Measurements from ENCODE around the gene IFITM1. TPM values are rescaled to one million over a fixed set of nuclear protein-coding genes. Genes with fewer than 3 reads are reported as not detected.
"Not testable (repeated sequence)": the region's sequence is repeated elsewhere in the genome, so short reads cannot be mapped to it uniquely, and the experiment has no call there.

Gene IFITM1
- 10 to 100 TPM; 70.7 to 75.9 TPM for total RNA-seq
- polyA plus RNA-seq = 2,153 TPM

DNA sequence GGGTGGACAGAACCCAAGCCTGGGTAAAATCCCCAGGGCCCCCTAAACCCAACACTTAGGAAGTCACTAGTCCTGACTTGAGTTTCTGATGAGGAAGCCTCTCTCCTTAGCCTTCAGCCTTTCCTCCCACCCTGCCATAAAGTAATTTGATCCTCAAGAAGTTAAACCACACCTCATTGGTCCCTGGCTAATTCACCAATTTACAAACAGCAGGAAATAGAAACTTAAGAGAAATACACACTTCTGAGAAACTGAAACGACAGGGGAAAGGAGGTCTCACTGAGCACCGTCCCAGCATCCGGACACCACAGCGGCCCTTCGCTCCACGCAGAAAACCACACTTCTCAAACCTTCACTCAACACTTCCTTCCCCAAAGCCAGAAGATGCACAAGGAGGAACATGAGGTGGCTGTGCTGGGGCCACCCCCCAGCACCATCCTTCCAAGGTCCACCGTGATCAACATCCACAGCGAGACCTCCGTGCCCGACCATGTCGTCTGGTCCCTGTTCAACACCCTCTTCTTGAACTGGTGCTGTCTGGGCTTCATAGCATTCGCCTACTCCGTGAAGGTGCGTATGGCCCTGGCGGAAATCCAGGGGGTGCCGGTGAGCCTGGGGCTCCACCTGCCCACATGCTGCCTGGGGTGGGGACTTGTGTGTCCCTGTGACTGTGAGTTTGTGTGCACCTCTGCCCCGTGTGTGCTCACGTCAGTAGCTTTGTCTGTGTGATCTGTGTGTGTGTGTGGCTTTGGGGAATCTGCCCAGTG is at the start of gene IFITM1:
IFITM1 (plus strand) TSS at position 254 of the 767 bp plus-strand sequence; CDS start at position 385, 131 bp downstream.
- H3K36me3 Mint-ChIP-seq = peaks cover 7 to 30% (median 13%) of the 10 kb centered on the region in 3 donors
- ChIA-PET CTCF (no interaction called here), POLR2A (interaction anchor here (0.7 kb wide), 1 partner anchor 50 kb away, joined by 3 read pairs; no protein-coding TSS in a partner anchor)
- Histone ChIP-seq H3K27ac (ENCODE audit: low read depth, low read length) (peak within 1 kb of the TSS; percentile 88), H3K36me3 (ENCODE audit: insufficient read depth, low read length) (peaks cover 8% of the 10 kb centered on the region), H3K9me3 (ENCODE audit: low read length) (no peaks in the 10 kb centered on the region), H3K27me3 (ENCODE audit: insufficient read depth, low read length, poor library complexity, severe bottlenecking) (no peaks in the 10 kb centered on the region), H3K4me1 (ENCODE audit: insufficient read depth, low read length) (peaks cover 42% of the 10 kb centered on the region), H3K4me3 (ENCODE audit: low read length) (peak within 1 kb of the TSS; percentile 98)
- peak within 1 kb of the TSS; percentile 95 to 98 (median 96) for H3K4me3 Mint-ChIP-seq
- H3K27ac Mint-ChIP-seq = peak within 1 kb of the TSS; percentile 94 to 100 (median 97)
- H3K9me3 Mint-ChIP-seq = peaks cover 0 to 2% (median 0%) of the 10 kb centered on the region in 5 donors
- peak; percentile 28 to 87 (median 73) for DNase-seq
- peaks cover 49 to 56% (median 51%) of the 10 kb centered on the region in 3 donors for H3K4me1 Mint-ChIP-seq
- peaks cover 0 to 6% of the 10 kb centered on the region in 2 donors for H3K27me3 Mint-ChIP-seq

DNA sequence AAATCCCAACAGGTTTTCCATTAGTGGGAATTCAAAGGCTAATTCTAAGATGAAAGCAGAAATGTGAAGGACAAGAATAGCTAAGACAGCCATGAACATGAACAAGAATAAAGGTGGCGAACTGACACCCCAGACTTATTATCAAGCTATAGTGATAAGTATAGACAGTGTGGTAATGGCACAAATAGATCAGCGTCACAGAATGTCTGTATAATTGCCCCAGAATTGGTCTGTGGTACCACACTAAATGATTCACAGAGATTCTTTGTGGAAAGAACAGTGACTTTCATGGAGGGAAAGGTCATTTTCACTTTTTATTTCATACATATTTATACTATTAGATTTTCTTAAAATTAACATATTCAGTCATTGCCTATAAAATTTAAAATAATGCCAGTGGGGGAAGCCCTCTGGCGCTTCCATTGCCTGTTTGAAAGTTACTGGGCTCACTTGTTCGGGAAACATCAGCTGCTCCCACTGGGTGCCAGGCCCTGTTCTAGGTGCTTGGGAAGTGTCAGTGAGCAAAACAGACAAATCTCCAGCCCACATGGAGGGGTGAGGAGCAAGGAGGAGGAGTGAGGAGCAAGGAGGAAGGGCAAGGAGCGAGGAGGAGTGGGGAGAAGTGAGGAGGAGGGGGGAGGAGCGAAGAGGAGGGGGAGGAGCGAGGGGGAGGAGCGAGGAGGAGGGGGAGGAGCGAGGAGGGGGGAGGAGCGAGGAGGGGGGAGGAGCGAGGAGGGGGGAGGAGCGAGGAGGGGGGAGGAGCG is 47.0 kb upstream of the IFITM1 start:
- H3K27me3 Mint-ChIP-seq = peaks cover 0 to 2% of the 10 kb centered on the region in 2 donors
- peaks cover 0 to 3% (median 0%) of the 10 kb centered on the region in 5 donors for H3K9me3 Mint-ChIP-seq
- Histone ChIP-seq H3K4me1 (ENCODE audit: insufficient read depth, low read length) (peaks cover 22% of the 10 kb centered on the region), H3K27ac (ENCODE audit: low read depth, low read length) (no peak overlapping the region), H3K36me3 (ENCODE audit: insufficient read depth, low read length) (no peaks in the 10 kb centered on the region), H3K27me3 (ENCODE audit: insufficient read depth, low read length, poor library complexity, severe bottlenecking) (no peaks in the 10 kb centered on the region), H3K9me3 (ENCODE audit: low read length) (no peaks in the 10 kb centered on the region), H3K4me3 (ENCODE audit: low read length) (no peak overlapping the region)
- H3K4me3 Mint-ChIP-seq = peak overlapping the region; percentile 73 to 87 (median 79)
- peaks cover 0 to 4% (median 0%) of the 10 kb centered on the region in 3 donors for H3K36me3 Mint-ChIP-seq
- CTCF ChIA-PET = interaction anchor here (1.2 to 4.3 kb wide), 9 partner anchors 14 to 184 kb away, joined by 4 to 49 read pairs (median 5); partner anchors contain the start of genes BET1L, NLRP6, PGGHG and PTDSS2
- POLR2A ChIA-PET = interaction anchor here (0.6 to 3.9 kb wide), 12 partner anchors 13 to 140 kb away, joined by 3 to 71 read pairs (median 8); partner anchors contain the start of genes BET1L, NLRP6, PGGHG and PSMD13
- DNase-seq = peak; percentile 22 to 60 (median 44)
- peak overlapping the region; percentile 79 to 97 (median 90) for H3K27ac Mint-ChIP-seq
- peaks cover 30 to 41% (median 31%) of the 10 kb centered on the region in 3 donors for H3K4me1 Mint-ChIP-seq

DNA sequence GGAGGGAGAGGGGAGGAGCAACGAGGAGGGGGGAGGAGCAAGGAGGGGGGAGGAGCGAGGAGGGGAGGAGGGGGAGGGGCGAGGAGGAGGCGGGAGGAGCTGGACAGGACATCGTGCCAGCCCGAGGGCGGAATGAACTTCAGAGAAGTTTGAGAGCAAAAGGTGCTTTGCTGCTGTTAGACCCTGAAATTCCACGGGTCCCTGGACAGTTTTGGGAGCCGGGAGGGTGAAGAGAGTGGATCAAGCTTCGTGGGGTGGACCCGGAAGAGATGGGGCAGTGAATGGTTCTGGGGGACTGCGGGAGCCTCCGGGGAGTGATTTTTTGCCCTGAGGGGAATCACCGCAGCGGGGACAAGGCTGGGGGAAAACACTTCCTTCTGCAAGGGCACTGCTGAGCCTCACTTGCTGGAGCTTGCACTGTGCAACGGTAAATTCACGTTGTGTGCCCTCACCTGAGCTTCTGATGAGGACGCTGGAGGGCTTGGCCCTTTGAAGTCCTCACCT is 46.3 kb upstream of the IFITM1 start:
- CTCF ChIA-PET = interaction anchor here (0.8 to 4.3 kb wide), 10 partner anchors 13 to 183 kb away, joined by 3 to 49 read pairs (median 4); partner anchors contain the start of genes BET1L, NLRP6, PGGHG and PSMD13
- H3K27me3 ChIP-seq (ENCODE audit: insufficient read depth, low read length, poor library complexity, severe bottlenecking) = no peaks in the 10 kb centered on the region
- H3K4me3 ChIP-seq (ENCODE audit: low read length) = peak overlapping the region; percentile 49

DNA sequence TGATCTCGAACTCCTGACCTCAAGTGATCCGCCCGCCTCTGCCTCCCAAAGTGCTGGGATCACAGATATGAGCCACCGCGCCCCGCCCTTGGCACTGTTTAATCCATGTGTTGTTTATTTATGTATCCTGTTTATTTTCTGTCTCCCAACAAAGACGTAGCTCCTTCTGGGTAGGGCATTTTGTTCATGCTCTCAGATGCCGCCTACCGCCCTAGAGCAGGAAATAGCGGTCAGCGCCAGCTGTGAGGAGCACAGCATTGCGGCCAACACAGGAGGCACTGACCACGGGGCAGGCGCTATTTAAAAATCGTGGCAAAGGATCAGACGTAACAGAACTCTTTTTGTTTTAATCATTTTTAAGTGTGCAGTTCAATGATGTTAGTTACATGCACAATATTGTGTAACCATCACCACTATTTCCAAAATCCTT is 45.1 kb upstream of the IFITM1 start:
- ChIA-PET POLR2A (interaction anchor here (0.6 to 3.9 kb wide), 14 partner anchors 11 to 238 kb away, joined by 3 to 71 read pairs (median 6); partner anchors contain the start of genes BET1L, NLRP6, PGGHG and PSMD13), CTCF (interaction anchor here (0.8 to 4.3 kb wide), 10 partner anchors 12 to 182 kb away, joined by 3 to 49 read pairs (median 5); partner anchors contain the start of genes BET1L, NLRP6, PGGHG and PTDSS2)
- not testable (repeated sequence) for H3K36me3 Mint-ChIP-seq; H3K9me3 Mint-ChIP-seq; H3K9me3 ChIP-seq (ENCODE audit: low read length); H3K27me3 ChIP-seq (ENCODE audit: insufficient read depth, low read length, poor library complexity, severe bottlenecking); H3K36me3 ChIP-seq (ENCODE audit: insufficient read depth, low read length); H3K27me3 Mint-ChIP-seq
- Histone ChIP-seq H3K4me1 (ENCODE audit: insufficient read depth, low read length) (peaks cover 22% of the 10 kb centered on the region), H3K27ac (ENCODE audit: low read depth, low read length) (peak overlapping the region; percentile 78), H3K4me3 (ENCODE audit: low read length) (peak overlapping the region; percentile 49)
- Mint-ChIP-seq H3K4me3 (peak overlapping the region; percentile 84 to 94 (median 90)), H3K4me1 (peaks cover 30 to 43% (median 31%) of the 10 kb centered on the region in 3 donors), H3K27ac (peak overlapping the region; percentile 89 to 100 (median 96))
- DNase-seq = peak; percentile 56 to 83 (median 61)

More for the DNA sequence above, 46.3 kb upstream of the IFITM1 start:
- Mint-ChIP-seq H3K27ac (peak overlapping the region; percentile 92 to 100 (median 97)), H3K9me3 (peaks cover 0 to 3% (median 0%) of the 10 kb centered on the region in 5 donors), H3K4me1 (peaks cover 30 to 43% (median 31%) of the 10 kb centered on the region in 3 donors), H3K27me3 (peaks cover 0 to 2% of the 10 kb centered on the region in 2 donors), H3K4me3 (peak overlapping the region; percentile 84 to 94 (median 90)), H3K36me3 (peaks cover 0 to 4% (median 0%) of the 10 kb centered on the region in 3 donors)
- Histone ChIP-seq H3K36me3 (ENCODE audit: insufficient read depth, low read length) (no peaks in the 10 kb centered on the region), H3K9me3 (ENCODE audit: low read length) (no peaks in the 10 kb centered on the region), H3K4me1 (ENCODE audit: insufficient read depth, low read length) (peaks cover 22% of the 10 kb centered on the region), H3K27ac (ENCODE audit: low read depth, low read length) (peak overlapping the region; percentile 78)
- peak; percentile 59 to 77 (median 69) for DNase-seq
- POLR2A ChIA-PET = interaction anchor here (1.0 to 3.9 kb wide), 14 partner anchors 13 to 239 kb away, joined by 4 to 71 read pairs (median 6); partner anchors contain the start of genes BET1L, NLRP6, PGGHG and PSMD13

DNA sequence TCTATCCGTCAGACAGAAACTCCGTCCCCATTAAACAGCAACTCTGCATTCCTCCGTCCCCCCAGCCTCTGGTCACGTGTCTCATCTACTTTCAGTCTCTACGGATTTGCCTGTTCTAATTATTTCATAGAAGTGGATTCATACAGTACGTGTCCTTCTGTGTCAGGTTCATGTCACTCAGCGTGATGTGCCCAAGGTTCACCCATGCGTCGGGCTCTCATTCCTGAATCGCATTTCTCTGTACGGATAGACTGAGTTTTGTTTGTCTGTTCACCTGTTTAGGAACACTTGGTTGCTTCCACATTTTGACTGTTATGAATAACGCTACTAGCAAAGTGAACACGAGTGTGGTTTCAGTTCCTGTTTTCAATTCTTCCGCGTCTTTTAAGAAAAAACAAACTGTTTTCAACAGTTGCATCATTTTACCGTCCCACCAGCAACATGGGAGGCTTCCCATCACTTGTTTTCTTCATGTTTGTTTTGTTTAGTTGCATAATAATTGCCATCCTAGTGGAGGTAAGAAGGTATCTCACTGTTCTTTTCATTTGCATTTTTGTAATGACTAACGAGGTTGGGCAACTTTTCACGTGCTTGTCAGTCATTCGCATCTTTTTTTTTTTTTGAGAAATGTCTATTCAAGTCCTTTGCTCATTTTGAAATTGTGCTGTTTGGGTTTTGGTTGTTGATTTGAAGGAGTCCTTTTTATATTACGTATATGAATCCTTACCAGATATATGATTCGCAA is 44.5 kb upstream of the IFITM1 start:
- no peaks in the 10 kb centered on the region for H3K27me3 ChIP-seq (ENCODE audit: insufficient read depth, low read length, poor library complexity, severe bottlenecking)
- Mint-ChIP-seq H3K9me3 (peaks cover 0 to 3% (median 0%) of the 10 kb centered on the region in 5 donors), H3K27ac (peak overlapping the region; percentile 89 to 100 (median 96)), H3K36me3 (peaks cover 0 to 4% (median 0%) of the 10 kb centered on the region in 3 donors), H3K4me3 (peak overlapping the region; percentile 84 to 94 (median 90)), H3K27me3 (peaks cover 0 to 2% of the 10 kb centered on the region in 2 donors), H3K4me1 (peaks cover 30 to 43% (median 31%) of the 10 kb centered on the region in 3 donors)
- DNase-seq = peak; percentile 24 to 88 (median 72)
- H3K4me3 ChIP-seq (ENCODE audit: low read length) = peak overlapping the region; percentile 49
- H3K9me3 ChIP-seq (ENCODE audit: low read length) = no peaks in the 10 kb centered on the region
- POLR2A ChIA-PET = interaction anchor here (0.6 to 3.9 kb wide), 10 partner anchors 11 to 237 kb away, joined by 3 to 71 read pairs (median 10); partner anchors contain the start of genes BET1L, NLRP6, PGGHG and PSMD13
- peaks cover 22% of the 10 kb centered on the region for H3K4me1 ChIP-seq (ENCODE audit: insufficient read depth, low read length)
- CTCF ChIA-PET = interaction anchor here (0.9 to 3.7 kb wide), 4 partner anchors 12 to 85 kb away, joined by 3 to 49 read pairs (median 10); partner anchors contain the start of genes NLRP6 and PGGHG
- H3K36me3 ChIP-seq (ENCODE audit: insufficient read depth, low read length) = no peaks in the 10 kb centered on the region
- peak overlapping the region; percentile 78 for H3K27ac ChIP-seq (ENCODE audit: low read depth, low read length)

DNA sequence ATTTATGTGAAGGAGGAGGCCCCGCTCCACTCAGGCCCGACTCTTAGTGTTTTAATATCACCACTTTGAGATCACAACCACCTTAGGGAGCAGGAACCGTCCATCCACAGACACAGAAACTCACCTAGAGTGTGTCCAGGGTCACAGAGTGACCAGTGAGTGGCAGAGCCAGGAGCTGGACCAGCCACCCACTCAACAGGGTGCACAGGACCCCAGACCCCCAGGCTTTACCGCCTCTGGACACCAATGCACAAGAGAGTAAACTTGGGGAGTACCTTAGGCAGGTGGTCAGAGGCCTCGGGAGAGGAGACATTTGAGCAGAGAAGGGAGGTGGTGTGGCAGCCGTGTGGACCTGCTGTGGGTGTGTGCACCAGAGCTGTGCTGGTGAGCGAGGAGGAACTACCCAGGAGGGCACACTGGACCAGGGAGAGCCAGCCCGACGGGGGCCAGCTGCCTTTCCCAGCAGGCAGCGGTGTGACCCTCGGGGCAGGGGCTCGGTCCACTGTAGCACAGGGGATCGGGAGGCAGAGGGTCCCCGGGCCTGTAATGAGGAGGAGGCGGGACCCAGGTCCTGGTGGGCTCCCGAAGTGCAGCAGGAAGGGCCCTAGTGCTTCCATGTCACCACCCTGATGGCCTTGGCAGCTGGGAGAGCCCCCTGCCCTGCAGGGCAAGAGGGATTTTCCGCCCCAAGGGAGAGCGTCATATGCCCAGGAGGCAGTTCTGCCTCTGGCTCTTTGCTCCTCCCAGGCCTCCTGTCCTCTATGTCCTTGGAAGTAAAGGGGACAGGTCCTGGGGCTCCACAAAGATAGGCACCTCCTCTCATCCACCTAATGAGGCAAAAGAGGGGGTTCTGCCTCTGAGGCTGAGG is 43.2 kb upstream of the IFITM1 start:
- ChIA-PET CTCF (interaction anchor here (1.1 to 2.6 kb wide), 2 partner anchors 10 to 20 kb away, joined by 7 to 13 read pairs; no protein-coding TSS in a partner anchor), POLR2A (interaction anchor here (1.7 kb wide), 1 partner anchor 10 kb away, joined by 4 read pairs; no protein-coding TSS in a partner anchor)
- H3K36me3 ChIP-seq (ENCODE audit: insufficient read depth, low read length) = no peaks in the 10 kb centered on the region
- Mint-ChIP-seq H3K36me3 (peaks cover 0 to 4% (median 0%) of the 10 kb centered on the region in 3 donors), H3K27me3 (peaks cover 0 to 2% of the 10 kb centered on the region in 2 donors), H3K4me3 (peak overlapping the region in 1 of 7 donors; percentile 11), H3K4me1 (peaks cover 30 to 43% (median 31%) of the 10 kb centered on the region in 3 donors), H3K9me3 (peaks cover 0 to 3% (median 0%) of the 10 kb centered on the region in 5 donors), H3K27ac (peak overlapping the region in 4 of 8 donors; percentile 4 to 95 (median 90))
- no peak for DNase-seq
- H3K27me3 ChIP-seq (ENCODE audit: insufficient read depth, low read length, poor library complexity, severe bottlenecking) = no peaks in the 10 kb centered on the region
- H3K4me3 ChIP-seq (ENCODE audit: low read length) = no peak overlapping the region
- no peak overlapping the region for H3K27ac ChIP-seq (ENCODE audit: low read depth, low read length)
- no peaks in the 10 kb centered on the region for H3K9me3 ChIP-seq (ENCODE audit: low read length)
- H3K4me1 ChIP-seq (ENCODE audit: insufficient read depth, low read length) = peaks cover 22% of the 10 kb centered on the region
